ENCODE data around the gene CYP2E1.
"Not testable (repeated sequence)": the region's sequence is repeated elsewhere in the genome, so short reads cannot be mapped to it uniquely, and the experiment has no call there.

DNA sequence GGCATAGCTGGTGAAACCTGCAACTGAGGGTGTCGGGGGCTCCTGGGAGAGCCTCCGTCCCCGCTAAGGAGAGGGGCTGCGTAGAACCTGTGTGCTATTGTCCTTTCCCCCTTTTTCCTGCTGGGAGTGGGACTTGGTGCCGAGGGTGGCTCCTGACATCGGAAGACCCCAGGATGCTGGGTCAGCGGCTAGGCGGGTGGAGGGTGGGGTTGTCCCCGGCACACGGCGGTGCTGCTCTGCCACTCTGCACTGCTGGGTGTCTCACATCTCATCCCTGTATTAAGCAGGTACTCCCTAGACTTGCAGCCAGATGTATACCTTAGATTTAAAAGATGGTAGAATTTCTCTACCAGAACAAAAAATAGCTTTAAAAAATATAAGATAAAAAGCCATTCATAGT is 44.9 kb downstream of the CYP2E1 start:
- not testable (repeated sequence) for TF ChIP-seq EP300, POLR2A, POLR2AphosphoS5 (IDR thresholded peaks at IDR 0.05)
- TF ChIP-seq, protein P1, sequence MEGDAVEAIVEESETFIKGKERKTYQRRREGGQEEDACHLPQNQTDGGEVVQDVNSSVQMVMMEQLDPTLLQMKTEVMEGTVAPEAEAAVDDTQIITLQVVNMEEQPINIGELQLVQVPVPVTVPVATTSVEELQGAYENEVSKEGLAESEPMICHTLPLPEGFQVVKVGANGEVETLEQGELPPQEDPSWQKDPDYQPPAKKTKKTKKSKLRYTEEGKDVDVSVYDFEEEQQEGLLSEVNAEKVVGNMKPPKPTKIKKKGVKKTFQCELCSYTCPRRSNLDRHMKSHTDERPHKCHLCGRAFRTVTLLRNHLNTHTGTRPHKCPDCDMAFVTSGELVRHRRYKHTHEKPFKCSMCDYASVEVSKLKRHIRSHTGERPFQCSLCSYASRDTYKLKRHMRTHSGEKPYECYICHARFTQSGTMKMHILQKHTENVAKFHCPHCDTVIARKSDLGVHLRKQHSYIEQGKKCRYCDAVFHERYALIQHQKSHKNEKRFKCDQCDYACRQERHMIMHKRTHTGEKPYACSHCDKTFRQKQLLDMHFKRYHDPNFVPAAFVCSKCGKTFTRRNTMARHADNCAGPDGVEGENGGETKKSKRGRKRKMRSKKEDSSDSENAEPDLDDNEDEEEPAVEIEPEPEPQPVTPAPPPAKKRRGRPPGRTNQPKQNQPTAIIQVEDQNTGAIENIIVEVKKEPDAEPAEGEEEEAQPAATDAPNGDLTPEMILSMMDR (IDR thresholded peaks at IDR 0.05), result not testable (repeated sequence)
